GM18873 (cell line): Measurements from ENCODE around the gene MARK1.

Source experiments
- ATAC-seq: cut with Tn5 transposase; IDR thresholded peaks from one replicate; pipeline ENCODE4 v1.9.1; 2021; ENCODE audit warnings: mild to moderate bottlenecking, moderate library complexity, moderate number of reproducible peaks; ENCODE audit not compliant: unreplicated experiment, low FRiP score

Gene MARK1

GRCh38 chr1:220528679-220529501 lies 954 bp downstream of the MARK1 start:
- ATAC-seq = peak; percentile 15

DNA sequence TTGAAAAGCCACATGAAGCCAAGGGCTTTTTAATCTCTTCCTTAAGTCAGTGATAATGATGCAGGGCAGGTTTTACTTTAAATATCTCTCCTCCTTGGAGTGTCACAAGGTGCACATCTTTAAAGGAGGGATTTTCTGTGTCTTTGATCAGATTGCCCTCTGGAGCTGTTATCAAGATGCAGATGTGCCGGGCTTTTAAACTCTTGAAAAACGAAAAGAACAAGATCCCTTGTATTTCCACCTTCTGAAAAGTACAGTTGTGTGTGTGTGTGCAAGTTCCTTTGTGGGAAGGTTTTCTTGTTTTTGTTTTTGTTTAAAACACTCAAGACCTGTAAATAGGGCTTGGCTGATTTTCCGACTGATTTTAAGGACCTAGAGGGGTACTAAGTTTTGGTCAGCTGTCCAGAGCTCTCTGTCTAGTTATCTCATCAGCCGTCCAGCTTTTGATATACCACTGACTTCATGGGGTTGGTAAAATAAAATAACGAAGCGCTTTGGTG lies 1.6 kb downstream of the MARK1 start:
- ATAC-seq = no peak

- no peak for ATAC-seq
Observed at GRCh38 chr1:220533504-220534109, 5.7 kb downstream of the MARK1 start.

- no peak for ATAC-seq
Observed at GRCh38 chr1:220544901-220545303, 17.0 kb downstream of the MARK1 start.

DNA sequence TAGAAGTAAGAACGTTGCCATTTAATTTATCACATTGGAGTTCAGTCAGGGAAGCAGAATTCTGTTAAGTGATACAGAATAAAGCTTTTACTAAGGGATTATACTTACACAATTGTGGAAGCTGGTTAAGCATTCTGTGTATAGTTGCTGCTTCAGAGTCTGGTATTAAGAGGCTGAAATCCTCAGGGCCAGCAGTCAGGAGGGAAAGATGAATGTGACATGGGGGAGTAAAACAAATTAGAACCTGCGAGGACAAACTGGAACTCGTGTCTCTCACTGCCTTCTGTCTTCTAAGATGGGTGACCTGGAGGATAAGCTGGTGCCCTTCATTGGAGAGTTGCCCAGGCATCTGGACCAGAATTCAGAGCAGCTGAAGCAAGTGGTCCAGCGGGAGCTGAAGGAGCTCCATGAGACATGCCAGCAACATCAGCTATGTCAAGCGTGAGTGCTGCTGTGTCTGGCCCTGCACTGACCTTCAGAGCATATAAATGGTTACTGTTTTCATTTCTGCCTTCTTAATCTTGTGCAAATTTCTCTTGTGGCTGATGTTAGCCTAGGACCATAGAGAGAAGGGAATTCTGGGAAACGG lies 23.0 kb downstream of the MARK1 start:
- no peak for ATAC-seq

DNA sequence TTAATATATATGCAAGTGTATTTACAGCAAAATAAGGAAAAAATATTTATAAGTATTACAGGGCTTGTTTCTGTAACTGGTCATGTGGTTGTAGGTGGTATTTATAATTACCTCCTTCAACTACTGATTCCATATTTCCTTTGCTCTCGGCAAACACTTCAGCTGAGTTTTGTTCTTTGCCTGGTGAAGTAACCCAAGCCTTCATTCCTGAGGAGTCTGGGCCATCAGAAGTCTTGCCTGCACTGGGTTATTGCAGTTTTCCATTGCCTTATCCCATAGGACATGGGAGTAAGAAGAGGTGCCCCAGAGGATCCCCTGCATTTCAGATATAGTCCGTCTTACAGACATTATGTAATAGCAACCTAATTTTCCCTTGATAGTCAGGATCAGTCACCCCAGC lies 23.8 kb downstream of the MARK1 start:
- ATAC-seq = no peak

DNA sequence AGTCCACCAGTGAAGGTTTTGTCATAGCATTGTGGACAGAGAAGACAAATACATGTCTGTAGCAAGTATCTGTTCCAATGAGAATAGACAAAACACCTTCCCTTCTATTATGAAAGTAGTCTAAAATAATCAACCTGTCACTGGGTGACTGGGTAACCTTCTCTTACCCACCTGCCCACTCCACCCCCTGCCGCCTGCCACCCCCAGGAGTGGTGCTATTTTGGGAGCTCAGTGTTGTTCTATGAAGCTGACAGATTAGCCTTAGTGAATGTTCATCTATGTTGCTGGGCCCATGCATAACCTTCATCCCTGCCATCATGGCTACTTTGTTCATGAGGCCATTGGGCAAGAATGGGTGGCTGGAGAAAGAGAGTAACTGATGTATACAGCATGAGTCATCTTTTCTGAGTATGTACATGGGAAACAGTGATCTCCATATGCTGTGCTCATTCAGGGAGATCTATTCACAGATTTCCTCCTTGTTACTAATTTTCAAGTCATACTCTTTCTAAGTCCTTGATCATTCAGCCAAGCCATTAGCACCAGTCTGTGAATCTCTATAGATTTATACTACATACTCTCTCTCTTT lies 24.8 kb downstream of the MARK1 start:
- ATAC-seq = no peak

DNA sequence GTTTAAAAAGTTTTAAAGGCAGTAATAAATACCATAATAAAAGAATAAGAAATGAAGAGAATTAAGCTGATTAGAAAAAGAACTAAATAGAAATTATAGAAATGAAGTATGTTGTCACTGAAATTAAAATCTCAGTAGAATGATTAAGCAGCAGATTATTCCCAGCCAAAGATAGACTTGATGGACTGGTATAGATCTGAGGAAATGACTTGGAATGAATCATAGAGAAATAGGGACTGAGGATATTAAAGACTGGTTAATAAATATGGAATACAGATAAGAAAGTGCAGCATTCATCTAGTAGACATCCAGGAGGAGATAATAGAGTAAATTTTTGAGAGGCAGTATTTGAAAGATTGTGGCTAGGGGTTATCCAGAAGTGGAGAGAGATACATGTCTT lies 28.7 kb downstream of the MARK1 start:
- ATAC-seq = no peak

DNA sequence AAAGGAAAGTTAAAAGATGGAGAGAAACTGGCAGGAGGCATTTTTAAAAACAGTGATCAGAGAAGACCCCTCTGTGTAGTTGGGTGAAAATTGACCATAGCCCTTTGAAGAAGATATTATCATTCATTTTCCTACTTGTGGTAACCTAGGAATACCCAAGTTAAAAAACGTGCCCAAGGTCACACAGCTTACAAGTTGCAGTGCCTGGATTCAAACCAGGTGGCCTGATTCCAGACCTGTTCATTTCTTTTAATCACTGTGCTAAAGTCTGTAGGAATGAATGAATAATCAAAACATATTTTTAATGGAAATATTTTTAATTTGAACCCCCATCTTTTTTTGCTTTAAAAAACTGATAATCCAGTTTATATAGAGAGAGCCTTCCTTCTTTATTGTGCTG lies 35.6 kb downstream of the MARK1 start:
- ATAC-seq = no peak

DNA sequence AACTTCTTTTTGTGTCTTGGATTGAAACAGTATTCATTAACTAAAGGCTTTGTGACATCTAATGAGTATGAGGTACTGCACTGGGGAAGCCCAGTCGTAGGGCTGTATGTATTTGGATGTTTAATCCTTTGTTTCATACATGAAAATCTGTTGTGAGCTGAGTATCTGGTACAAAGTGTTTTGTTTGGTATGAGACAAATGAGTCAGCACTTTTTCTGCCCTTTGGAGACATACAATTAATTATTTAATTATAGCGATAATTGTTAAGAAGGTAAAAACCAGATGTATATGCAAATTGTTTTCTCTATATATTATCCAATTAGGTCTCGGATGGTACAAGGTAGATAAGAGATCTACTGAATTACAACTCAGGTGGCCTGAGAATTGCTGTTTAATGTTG lies 36.3 kb downstream of the MARK1 start:
- no peak for ATAC-seq

DNA sequence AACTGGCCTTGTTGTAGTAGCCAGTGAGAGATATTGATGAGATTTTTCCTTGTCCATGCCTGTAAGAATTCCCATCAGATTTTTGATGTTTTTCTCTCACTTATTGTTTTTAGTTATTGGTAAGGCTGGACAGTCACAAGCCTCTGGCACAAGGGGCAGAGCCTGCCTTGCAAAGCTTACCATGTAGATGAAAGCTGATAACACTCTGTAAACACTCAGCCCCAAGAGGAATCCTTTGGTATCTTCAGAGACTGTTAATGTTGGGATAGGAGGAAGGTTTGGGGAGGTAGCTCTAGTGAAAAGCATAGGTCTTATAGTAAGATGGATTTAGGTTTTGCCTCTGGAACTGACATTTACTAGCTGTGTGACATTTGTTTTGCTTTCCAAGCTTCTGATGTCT lies 37.7 kb downstream of the MARK1 start:
- ATAC-seq = no peak

GRCh38 chr1:220566869-220567268 lies 38.9 kb downstream of the MARK1 start:
- no peak for ATAC-seq

GRCh38 chr1:220572416-220572815 lies 44.5 kb downstream of the MARK1 start:
- no peak for ATAC-seq

DNA sequence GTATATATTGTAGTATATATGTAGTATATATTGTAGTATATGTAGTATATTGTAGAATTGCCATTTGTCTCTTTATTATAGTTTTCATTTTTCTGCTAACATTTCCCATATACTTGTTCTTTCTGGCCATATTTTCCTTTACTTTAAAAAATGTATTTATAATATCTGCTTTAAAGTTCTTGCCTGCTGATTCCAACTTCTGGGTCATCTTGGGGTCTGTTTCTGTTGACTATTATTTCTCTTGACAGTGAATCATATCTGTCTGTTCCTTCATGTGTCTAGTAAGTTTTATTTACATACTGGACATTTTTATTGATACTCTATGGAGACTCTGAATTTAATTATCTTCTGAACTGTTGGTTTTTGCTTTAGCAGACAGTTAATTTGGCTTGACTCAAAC lies 45.9 kb downstream of the MARK1 start:
- no peak for ATAC-seq

DNA sequence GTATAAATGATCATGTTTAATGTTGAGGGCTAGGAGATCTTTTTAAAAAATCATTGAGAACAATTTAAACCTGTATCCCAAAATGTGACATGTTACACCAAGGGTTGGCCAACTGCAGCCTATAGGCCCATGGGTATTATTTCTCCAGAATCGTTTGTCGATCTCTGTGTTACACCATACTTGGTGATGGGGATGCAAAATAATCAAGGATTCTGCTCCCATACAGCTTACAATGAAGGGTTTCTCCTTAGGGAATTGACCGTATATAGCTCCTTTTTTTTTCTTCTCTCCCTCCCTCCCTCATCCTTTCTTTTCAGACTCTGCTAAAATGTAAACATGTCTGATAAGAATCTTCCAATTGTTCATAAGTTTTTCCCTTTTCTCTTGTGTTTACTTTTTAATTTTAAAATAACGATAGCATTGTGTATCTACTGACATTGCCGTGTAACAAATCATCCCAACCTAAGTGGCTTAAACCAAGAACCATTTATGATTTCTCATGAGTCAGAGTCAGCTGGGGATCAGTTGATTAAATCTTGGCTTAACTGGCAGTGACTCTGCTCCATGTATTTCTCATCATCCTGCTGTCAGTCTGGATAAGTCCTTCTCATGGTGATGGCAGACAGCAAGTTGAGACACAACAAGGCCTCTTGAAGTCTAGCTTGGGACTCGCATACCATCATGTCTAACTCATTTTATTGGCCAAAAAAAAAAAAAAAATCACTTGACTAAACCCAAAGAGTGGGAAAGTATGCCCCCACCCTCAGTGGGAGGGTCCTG lies 48.0 kb downstream of the MARK1 start:
- no peak for ATAC-seq

DNA sequence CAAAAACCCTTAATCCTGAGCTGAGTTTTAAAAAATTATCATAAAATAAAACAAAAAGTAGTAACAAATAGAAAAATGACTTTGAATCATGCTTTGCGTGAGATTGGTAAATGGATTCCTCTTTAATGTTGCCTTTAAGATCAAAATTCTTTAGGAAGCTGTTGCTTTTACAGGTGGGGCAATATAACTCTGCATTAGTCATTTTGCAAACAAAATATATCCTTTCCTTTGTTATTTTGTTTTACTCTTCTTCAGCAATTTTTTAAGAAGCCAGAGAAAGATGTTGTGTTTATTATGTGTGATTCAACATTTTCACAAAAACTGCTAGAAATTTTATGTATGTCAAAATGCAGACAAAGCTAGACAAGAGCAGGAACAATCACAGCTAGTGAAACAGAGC lies 50.0 kb downstream of the MARK1 start:
- ATAC-seq = no peak

- no peak for ATAC-seq
Observed at GRCh38 chr1:220579317-220579716, 51.4 kb downstream of the MARK1 start.

- no peak for ATAC-seq
Observed at GRCh38 chr1:220592714-220593113, 64.8 kb downstream of the MARK1 start.

DNA sequence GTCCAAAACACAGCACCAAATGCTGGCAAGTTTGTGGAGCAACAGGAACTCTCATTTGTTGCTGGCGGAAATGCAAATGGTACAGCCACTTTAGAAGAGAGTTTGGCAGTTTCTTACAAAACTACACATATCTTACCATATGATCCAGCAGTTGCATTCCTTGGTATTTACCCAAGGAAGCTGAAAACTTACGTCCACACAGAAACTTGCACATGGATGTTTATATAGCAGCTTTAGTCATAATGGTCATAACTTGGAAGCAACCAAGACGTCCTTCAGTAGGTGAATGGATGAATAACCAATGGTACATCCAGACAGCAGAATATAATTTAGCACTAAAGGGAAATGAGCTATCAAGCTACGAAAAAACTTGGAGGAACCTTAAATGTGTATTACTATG lies 66.4 kb downstream of the MARK1 start:
- no peak for ATAC-seq

- no peak for ATAC-seq
Observed at GRCh38 chr1:220595179-220595578, 67.2 kb downstream of the MARK1 start.

GRCh38 chr1:220604926-220605325 lies 77.0 kb downstream of the MARK1 start:
- ATAC-seq = no peak
